Suprapubic skin (tissue), 4 donors: ENCODE measurements around the gene SLC22A2. TPM values are rescaled to one million over a fixed set of nuclear protein-coding genes. Genes with fewer than 3 reads are reported as not detected.
A peak's percentile ranks its signal among the peaks of the same experiment; 100 is the strongest.

Source experiments
- DNase-seq, 2 donors: peaks; one replicate each; pipeline ENCODE4 v3.0.0-alpha.2; 2019; ENCODE audit warnings: low spot score in 2 of 2
- H3K27ac ChIP-seq: fragments of 200-600 bp; sonication (generic); one replicate; pipeline ENCODE4 v1.5.1; 2019
- H3K27me3 ChIP-seq: fragments of 200-600 bp; sonication (generic); one replicate; pipeline ENCODE4 v1.5.1; 2019
- H3K36me3 ChIP-seq: fragments of 200-600 bp; sonication (generic); one replicate; pipeline ENCODE4 v1.5.1; 2019
- H3K4me1 ChIP-seq: fragments of 200-600 bp; sonication (generic); one replicate; pipeline ENCODE4 v1.5.1; 2019
- H3K4me3 ChIP-seq: fragments of 200-600 bp; sonication (generic); one replicate; pipeline ENCODE4 v1.5.1; 2019; ENCODE audit warnings: mild to moderate bottlenecking
- H3K9me3 ChIP-seq: fragments of 200-600 bp; sonication (generic); one replicate; pipeline ENCODE4 v1.5.1; 2019
- CTCF ChIP-seq, 2 donors: fragments of 200-600 bp in 1 of 2; fragments of 450-650 bp in 1 of 2; sonication (generic) in 1 of 2; IDR thresholded peaks; one replicate each; pipeline ENCODE4 v1.5.1; 2016 to 2019; ENCODE audit warnings: antibody characterized with exemption in 2 of 2, mild to moderate bottlenecking in 1 of 2, moderate library complexity in 1 of 2
- EP300 ChIP-seq: sonication (generic); formaldehyde crosslinking; IDR thresholded peaks from one replicate; pipeline ENCODE4 v1.6.1; 2017; ENCODE audit warnings: antibody characterized with exemption
- POLR2A ChIP-seq, 2 donors: fragments of 450-650 bp; IDR thresholded peaks; one replicate each; pipeline ENCODE4 v1.6.1; 2017; ENCODE audit warnings: antibody characterized with exemption in 2 of 2, mild to moderate bottlenecking in 2 of 2, moderate library complexity in 2 of 2
- POLR2AphosphoS5 ChIP-seq, 3 donors: sonication (generic); formaldehyde crosslinking; IDR thresholded peaks; one replicate each; pipeline ENCODE4 v1.6.1; 2017; ENCODE audit warnings: antibody characterized with exemption in 3 of 3
- WGBS: methylation state at CpG from one replicate; pipeline ENCODE4 v1.1.5; 2018; 5-methylcytosine and 5-hydroxymethylcytosine counted together
- total RNA-seq, 4 donors: library from RNA; depleted of rRNA; stranded (reverse); fragments of >200 nt; gene quantifications; one replicate each; pipeline ENCODE4 v1.1.0, GENCODE V29; 2016

SLC22A2 gene
- total RNA-seq, 4 donors from 2014 or later, result not detected

- no peak for TF ChIP-seq CTCF (IDR thresholded peaks at IDR 0.05)
- no peak for TF ChIP-seq EP300
- no peak for TF ChIP-seq POLR2AphosphoS5 (IDR thresholded peaks at IDR 0.05)
- no peak for TF ChIP-seq POLR2A (IDR thresholded peaks at IDR 0.05)
- Histone ChIP-seq H3K9me3 (no peaks in the 10 kb centered on the region), H3K4me1 (peaks cover 11% of the 10 kb centered on the region), H3K27me3 (no peaks in the 10 kb centered on the region), H3K27ac (peak overlapping the region; percentile 34), H3K36me3 (no peaks in the 10 kb centered on the region), H3K4me3 (peak overlapping the region; percentile 20)
- 36% methylated on average over 14 of the region's 15 CpGs for WGBS
- DNase-seq, result no peak
These were observed 41.6 kb upstream of the SLC22A2 start for GRCh38 chr6:160300076-160300695.

DNA sequence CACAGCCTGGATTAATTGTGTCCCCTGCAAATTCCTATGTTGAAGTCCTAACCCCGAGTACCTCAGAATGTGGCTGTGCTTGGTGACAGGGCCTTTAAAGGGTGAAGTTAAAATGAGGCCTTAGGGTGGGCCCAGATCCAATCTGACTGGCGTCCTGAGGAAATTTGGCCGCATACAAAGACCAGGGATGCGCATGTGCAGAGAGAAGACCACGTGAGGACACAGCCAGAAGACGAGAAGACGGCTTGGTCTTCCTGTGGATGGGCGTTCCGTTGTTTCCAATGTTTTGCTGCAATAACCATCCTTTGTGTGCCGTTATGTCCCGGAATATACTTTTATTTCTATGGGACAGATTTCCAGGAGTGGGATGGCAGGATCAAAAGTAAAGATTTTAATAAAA is 40.9 kb upstream of the SLC22A2 start:
- no peak overlapping the region for H3K27ac ChIP-seq

GRCh38 chr6:160298121-160298520 is 39.5 kb upstream of the SLC22A2 start:
- no peaks in the 10 kb centered on the region for H3K36me3 ChIP-seq
- H3K27me3 ChIP-seq, result no peaks in the 10 kb centered on the region
- no peak overlapping the region for H3K4me3 ChIP-seq
- no peak for DNase-seq
- 59% methylated on average over 8 of the region's 8 CpGs for WGBS
- H3K4me1 ChIP-seq, result peaks cover 14% of the 10 kb centered on the region
- H3K9me3 ChIP-seq, result no peaks in the 10 kb centered on the region
- no peak overlapping the region for H3K27ac ChIP-seq
- TF ChIP-seq POLR2A (IDR thresholded peaks at IDR 0.05) (no peak), CTCF (IDR thresholded peaks at IDR 0.05) (no peak), EP300 (no peak), POLR2AphosphoS5 (IDR thresholded peaks at IDR 0.05) (no peak)

More for the DNA sequence above, 40.9 kb upstream of the SLC22A2 start:
- 92% methylated on average over 11 of the region's 11 CpGs for WGBS
- Histone ChIP-seq H3K27me3 (no peaks in the 10 kb centered on the region), H3K36me3 (no peaks in the 10 kb centered on the region), H3K4me3 (no peak overlapping the region), H3K9me3 (no peaks in the 10 kb centered on the region), H3K4me1 (peaks cover 11% of the 10 kb centered on the region)
- TF ChIP-seq CTCF (IDR thresholded peaks at IDR 0.05), result no peak
- TF ChIP-seq POLR2AphosphoS5 (IDR thresholded peaks at IDR 0.05), result no peak
- TF ChIP-seq POLR2A (IDR thresholded peaks at IDR 0.05), result no peak
- no peak for TF ChIP-seq EP300
- DNase-seq, result no peak

- WGBS, result 86% methylated on average over 3 of the region's 6 CpGs
- H3K9me3 ChIP-seq, result no peaks in the 10 kb centered on the region
- H3K4me1 ChIP-seq, result peaks cover 14% of the 10 kb centered on the region
- H3K36me3 ChIP-seq, result no peaks in the 10 kb centered on the region
- no peak overlapping the region for H3K27ac ChIP-seq
- TF ChIP-seq CTCF (IDR thresholded peaks at IDR 0.05), result no peak
- TF ChIP-seq POLR2AphosphoS5 (IDR thresholded peaks at IDR 0.05), result no peak
- TF ChIP-seq POLR2A (IDR thresholded peaks at IDR 0.05), result no peak
- TF ChIP-seq EP300, result no peak
- H3K27me3 ChIP-seq, result no peaks in the 10 kb centered on the region
- no peak overlapping the region for H3K4me3 ChIP-seq
- DNase-seq, result no peak
These were observed 38.7 kb upstream of the SLC22A2 start for GRCh38 chr6:160297310-160297709.

GRCh38 chr6:160293844-160294243 is 35.2 kb upstream of the SLC22A2 start:
- Histone ChIP-seq H3K4me3 (no peak overlapping the region), H3K27ac (no peak overlapping the region), H3K27me3 (no peaks in the 10 kb centered on the region), H3K4me1 (peaks cover 2% of the 10 kb centered on the region), H3K9me3 (no peaks in the 10 kb centered on the region), H3K36me3 (no peaks in the 10 kb centered on the region)
- no peak for DNase-seq
- TF ChIP-seq POLR2A (IDR thresholded peaks at IDR 0.05), result no peak
- no peak for TF ChIP-seq POLR2AphosphoS5 (IDR thresholded peaks at IDR 0.05)
- TF ChIP-seq EP300, result no peak
- no peak for TF ChIP-seq CTCF (IDR thresholded peaks at IDR 0.05)
- WGBS, result 51% methylated on average over 7 of the region's 8 CpGs
